ENCODE data around the gene TLE4. TPM values are rescaled to one million over a fixed set of nuclear protein-coding genes. Genes with fewer than 3 reads are reported as not detected.
A peak's percentile ranks its signal among the peaks of the same experiment; 100 is the strongest.

TLE4 gene
- total RNA-seq, 1 experiment from 2014 or later: 8.7 TPM

DNA sequence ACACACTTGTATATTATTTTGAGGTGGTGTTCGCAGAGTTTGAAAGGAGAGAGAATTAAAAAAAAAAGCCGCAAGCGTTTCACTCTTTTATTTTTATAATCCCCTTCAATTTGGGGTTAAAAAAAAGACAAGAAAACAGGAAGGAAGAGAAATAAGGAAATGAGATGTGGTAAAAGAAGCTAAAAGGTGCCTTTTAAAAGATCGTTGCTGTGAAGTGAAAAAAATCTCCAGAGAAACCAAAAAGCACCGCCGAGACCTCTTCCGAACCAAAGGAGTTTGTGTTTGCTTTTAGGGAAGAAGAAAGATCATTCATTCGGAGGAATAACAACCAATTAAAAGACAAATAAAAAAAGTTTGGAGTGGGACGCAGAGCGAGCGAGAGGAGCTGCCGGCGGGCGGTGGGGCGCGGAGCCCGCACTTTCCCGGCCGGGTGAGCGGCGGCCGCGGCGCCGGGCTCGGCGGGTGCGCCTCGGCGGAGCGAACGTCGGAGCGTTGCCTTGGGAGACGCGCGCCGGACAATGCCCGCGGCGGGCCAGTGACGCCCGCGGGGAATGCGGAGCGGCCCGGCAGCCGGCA, 355 bp downstream of the TLE4 start:
- CTCF ChIA-PET: interaction anchor here (0.5 to 1.4 kb wide), 11 partner anchors 38 to 1791 kb away, joined by 3 to 6 read pairs (median 3); no protein-coding TSS in a partner anchor
- Mint-ChIP-seq H3K27me3 (ENCODE audit: insufficient read depth, unreplicated experiment) (no peaks in the 10 kb centered on the region), H3K27ac (ENCODE audit: low read depth, unreplicated experiment) (no peak overlapping the region), H3K36me3 (ENCODE audit: insufficient read depth, unreplicated experiment) (no peaks in the 10 kb centered on the region), H3K4me1 (ENCODE audit: insufficient read depth, unreplicated experiment) (peaks cover 17% of the 10 kb centered on the region), H3K4me3 (ENCODE audit: unreplicated experiment) (no peak overlapping the region), H3K9me3 (ENCODE audit: unreplicated experiment) (no peaks in the 10 kb centered on the region)
- intact Hi-C loops (cut with micrococcal nuclease): loop anchor here (5.0 to 10.0 kb wide), 3 partner anchors 87 to 970 kb away; no protein-coding TSS in a partner anchor
- TF ChIP-seq, protein P1, sequence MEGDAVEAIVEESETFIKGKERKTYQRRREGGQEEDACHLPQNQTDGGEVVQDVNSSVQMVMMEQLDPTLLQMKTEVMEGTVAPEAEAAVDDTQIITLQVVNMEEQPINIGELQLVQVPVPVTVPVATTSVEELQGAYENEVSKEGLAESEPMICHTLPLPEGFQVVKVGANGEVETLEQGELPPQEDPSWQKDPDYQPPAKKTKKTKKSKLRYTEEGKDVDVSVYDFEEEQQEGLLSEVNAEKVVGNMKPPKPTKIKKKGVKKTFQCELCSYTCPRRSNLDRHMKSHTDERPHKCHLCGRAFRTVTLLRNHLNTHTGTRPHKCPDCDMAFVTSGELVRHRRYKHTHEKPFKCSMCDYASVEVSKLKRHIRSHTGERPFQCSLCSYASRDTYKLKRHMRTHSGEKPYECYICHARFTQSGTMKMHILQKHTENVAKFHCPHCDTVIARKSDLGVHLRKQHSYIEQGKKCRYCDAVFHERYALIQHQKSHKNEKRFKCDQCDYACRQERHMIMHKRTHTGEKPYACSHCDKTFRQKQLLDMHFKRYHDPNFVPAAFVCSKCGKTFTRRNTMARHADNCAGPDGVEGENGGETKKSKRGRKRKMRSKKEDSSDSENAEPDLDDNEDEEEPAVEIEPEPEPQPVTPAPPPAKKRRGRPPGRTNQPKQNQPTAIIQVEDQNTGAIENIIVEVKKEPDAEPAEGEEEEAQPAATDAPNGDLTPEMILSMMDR (IDR thresholded peaks at IDR 0.05; ENCODE audit: unreplicated experiment): no peak
- TSS peak; percentile 81 for BruUV-seq (replicated peaks)
- POLR2A ChIA-PET: interaction anchor here (0.6 to 2.2 kb wide), 37 partner anchors 9 to 1742 kb away, joined by 3 to 32 read pairs (median 4); partner anchors contain the start of gene PSAT1
- no peak for DNase-seq (ENCODE audit: unreplicated experiment)

DNA sequence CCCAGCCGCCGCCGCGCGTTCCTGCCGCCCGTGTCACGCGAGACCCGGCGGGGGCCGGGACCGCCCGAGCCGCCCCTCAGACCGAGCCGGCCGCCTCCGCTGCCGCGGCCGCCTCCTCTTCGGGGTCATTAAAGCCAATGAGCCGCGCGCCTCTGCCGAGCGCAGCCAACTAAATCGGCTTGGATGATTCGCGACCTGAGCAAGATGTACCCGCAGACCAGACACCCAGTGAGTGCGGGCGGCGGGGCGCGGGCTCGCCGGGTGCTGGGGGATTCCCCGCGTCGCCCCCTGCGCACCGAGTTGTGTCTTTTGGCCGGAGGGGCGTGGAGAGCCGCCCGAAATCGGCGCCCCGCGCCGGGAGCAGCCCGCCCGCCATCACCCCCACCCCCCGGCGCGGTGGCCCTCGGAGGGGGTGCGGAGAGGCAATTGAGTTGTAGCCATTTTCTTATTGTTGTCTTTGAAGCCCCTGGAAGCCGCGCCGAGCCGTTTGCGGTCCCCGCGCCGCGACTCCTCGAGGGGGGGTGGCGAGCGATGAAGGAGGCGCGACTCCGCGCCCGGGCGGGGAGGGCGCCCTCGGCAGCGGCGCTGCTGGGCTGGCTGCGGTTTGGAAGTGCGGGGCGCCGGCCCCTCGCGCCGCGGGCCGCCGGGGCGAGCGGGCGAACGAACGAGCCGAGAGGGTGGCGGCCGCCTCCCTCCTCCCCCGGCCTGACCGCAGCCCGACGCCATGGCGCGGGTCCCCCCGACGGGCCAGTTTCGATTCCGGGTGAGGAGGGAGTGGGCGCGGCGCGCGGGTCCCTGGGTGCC, 1.0 kb downstream of the TLE4 start:
- Mint-ChIP-seq H3K4me3 (ENCODE audit: unreplicated experiment) (no peak overlapping the region), H3K36me3 (ENCODE audit: insufficient read depth, unreplicated experiment) (peaks cover under 1% of the 10 kb centered on the region), H3K9me3 (ENCODE audit: unreplicated experiment) (no peaks in the 10 kb centered on the region), H3K27me3 (ENCODE audit: insufficient read depth, unreplicated experiment) (no peaks in the 10 kb centered on the region), H3K4me1 (ENCODE audit: insufficient read depth, unreplicated experiment) (peaks cover 17% of the 10 kb centered on the region), H3K27ac (ENCODE audit: low read depth, unreplicated experiment) (peak overlapping the region; percentile 86)
- intact Hi-C loops (cut with micrococcal nuclease): loop anchor here (5.0 to 10.0 kb wide), 3 partner anchors 88 to 971 kb away; no protein-coding TSS in a partner anchor
- ChIA-PET POLR2A (interaction anchor here (0.6 to 2.2 kb wide), 25 partner anchors 12 to 1276 kb away, joined by 3 to 32 read pairs (median 4); partner anchors contain the start of gene PSAT1), CTCF (interaction anchor here (0.6 to 1.4 kb wide), 7 partner anchors 12 to 613 kb away, joined by 3 to 6 read pairs (median 4); no protein-coding TSS in a partner anchor)
- BruUV-seq (replicated peaks): no TSS peak
- DNase-seq (ENCODE audit: unreplicated experiment): peak; percentile 51
- TF ChIP-seq, protein P1 (IDR thresholded peaks at IDR 0.05; ENCODE audit: unreplicated experiment): no peak

DNA sequence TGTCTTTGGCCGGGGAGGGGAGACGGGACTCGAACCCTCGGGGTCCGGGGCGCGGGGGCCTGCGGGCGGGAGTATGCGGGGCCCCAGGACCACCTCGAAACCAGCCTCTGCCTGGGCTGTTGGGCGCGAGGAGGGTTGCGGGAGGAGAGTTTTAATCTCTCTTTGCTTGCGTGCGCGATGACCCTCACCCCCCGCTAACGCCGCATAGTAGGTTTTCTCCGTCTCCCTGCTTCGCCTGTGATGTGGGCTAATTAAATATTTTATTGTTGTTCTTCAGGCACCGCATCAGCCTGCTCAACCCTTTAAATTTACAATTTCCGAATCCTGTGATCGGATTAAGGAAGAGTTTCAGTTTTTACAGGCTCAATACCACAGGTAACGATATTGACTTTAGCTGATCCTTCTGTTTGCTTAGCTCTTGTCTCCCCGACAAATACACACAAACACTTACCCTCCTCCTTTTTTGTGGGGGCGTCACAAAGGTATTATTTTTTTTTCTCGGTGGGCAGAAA, 1.7 kb downstream of the TLE4 start:
- POLR2A ChIA-PET: interaction anchor here (0.7 to 1.3 kb wide), 4 partner anchors 95 to 408 kb away, joined by 3 to 5 read pairs (median 4); no protein-coding TSS in a partner anchor
- TF ChIP-seq, protein P1 (IDR thresholded peaks at IDR 0.05; ENCODE audit: unreplicated experiment): no peak
- CTCF ChIA-PET: interaction anchor here (0.6 to 1.2 kb wide), 6 partner anchors 11 to 444 kb away, joined by 3 to 4 read pairs (median 3); no protein-coding TSS in a partner anchor
- BruUV-seq (replicated peaks): no TSS peak
- Mint-ChIP-seq H3K9me3 (ENCODE audit: unreplicated experiment) (no peaks in the 10 kb centered on the region), H3K4me3 (ENCODE audit: unreplicated experiment) (no peak overlapping the region), H3K4me1 (ENCODE audit: insufficient read depth, unreplicated experiment) (peaks cover 17% of the 10 kb centered on the region), H3K36me3 (ENCODE audit: insufficient read depth, unreplicated experiment) (peaks cover 6% of the 10 kb centered on the region), H3K27ac (ENCODE audit: low read depth, unreplicated experiment) (peak overlapping the region; percentile 86), H3K27me3 (ENCODE audit: insufficient read depth, unreplicated experiment) (no peaks in the 10 kb centered on the region)
- intact Hi-C loops (cut with micrococcal nuclease): loop anchor here (5.0 to 10.0 kb wide), 3 partner anchors 89 to 971 kb away; no protein-coding TSS in a partner anchor
- DNase-seq (ENCODE audit: unreplicated experiment): peak; percentile 30
